ENCODE measurements around the gene FHIT.

DNA sequence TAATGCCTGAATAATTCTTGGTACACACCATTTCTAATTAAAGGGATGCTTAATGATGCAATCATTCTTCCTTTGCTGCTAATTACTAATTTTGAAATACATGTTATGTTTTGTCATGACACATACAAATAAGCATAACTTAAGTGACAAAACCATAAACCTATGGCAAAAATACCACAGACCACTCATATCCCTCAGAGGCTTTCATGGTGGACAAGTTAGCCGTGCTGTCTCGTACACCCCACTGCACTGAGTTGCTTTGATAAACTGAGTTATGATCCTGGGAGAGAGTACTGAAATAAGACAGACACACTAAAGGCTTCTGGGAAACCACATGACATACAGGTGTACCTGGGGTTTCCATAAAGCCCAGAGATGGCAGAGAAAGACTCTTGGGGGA is 913.8 kb downstream of the FHIT start:
- TF ChIP-seq YY1 (IDR thresholded peaks at IDR 0.05; ENCODE audit: insufficient read depth, insufficient read length) (no peak), ZNF274 (IDR thresholded peaks at IDR 0.05; ENCODE audit: low read depth, low read length) (no peak)
